Endodermal cell (in vitro differentiated cells): Measurements from ENCODE around the gene DEGS2. TPM values are rescaled to one million over a fixed set of nuclear protein-coding genes. Genes with fewer than 3 reads are reported as not detected.

Experiments
- DNase-seq: peaks from one replicate; pipeline ENCODE4 v3.0.0-alpha.2; 2017
- H3K27ac ChIP-seq: 2 replicates; pipeline ENCODE4 v1.5.1; 2013; ENCODE audit warnings: mild to moderate bottlenecking, low read depth, low read length, moderate library complexity
- H3K27me3 ChIP-seq: 2 replicates; pipeline ENCODE4 v1.6.1; 2013; ENCODE audit warnings: mild to moderate bottlenecking, low read length, moderate library complexity; ENCODE audit not compliant: insufficient read depth, control insufficient read depth, poor library complexity, severe bottlenecking
- H3K36me3 ChIP-seq: 2 replicates; pipeline ENCODE4 v1.7.0; 2013; ENCODE audit warnings: mild to moderate bottlenecking, low read length, moderate library complexity; ENCODE audit not compliant: control insufficient read depth, insufficient read depth
- H3K4me1 ChIP-seq: one replicate; pipeline ENCODE4 v1.7.0; 2013; ENCODE audit warnings: low read length; ENCODE audit not compliant: control insufficient read depth, insufficient read depth
- H3K4me3 ChIP-seq: 2 replicates; pipeline ENCODE4 v1.5.1; 2013; ENCODE audit warnings: mild to moderate bottlenecking, low read length, moderate library complexity
- H3K9ac ChIP-seq: 2 replicates; pipeline ENCODE4 v1.6.1; 2013; ENCODE audit warnings: mild to moderate bottlenecking, low read length, moderate library complexity; ENCODE audit not compliant: poor library complexity, severe bottlenecking; ENCODE audit errors: extremely low read depth
- H3K9me3 ChIP-seq: 2 replicates; pipeline ENCODE4 v1.6.1; 2013; ENCODE audit warnings: mild to moderate bottlenecking, low read length, moderate library complexity; ENCODE audit not compliant: control insufficient read depth
- H3K27ac Mint-ChIP-seq: 2 replicates; pipeline ENCODE4 v1.8.0; 2020; ENCODE audit warnings: mixed read lengths
- H3K27me3 Mint-ChIP-seq: 2 replicates; pipeline ENCODE4 v1.8.0; 2021; ENCODE audit warnings: mild to moderate bottlenecking, mixed read lengths; ENCODE audit not compliant: insufficient read depth
- H3K36me3 Mint-ChIP-seq: 2 replicates; pipeline ENCODE4 v1.8.0; 2020; ENCODE audit warnings: low read depth, mixed read lengths
- H3K4me1 Mint-ChIP-seq: 2 replicates; pipeline ENCODE4 v1.8.0; 2020; ENCODE audit warnings: mixed read lengths
- H3K4me3 Mint-ChIP-seq: 2 replicates; pipeline ENCODE4 v1.8.0; 2020; ENCODE audit warnings: mild to moderate bottlenecking, moderate library complexity, mixed read lengths
- H3K9me3 Mint-ChIP-seq: 2 replicates; pipeline ENCODE4 v1.8.0; 2020; ENCODE audit warnings: mild to moderate bottlenecking, mixed read lengths
- WGBS, 2 experiments: methylation state at CpG; one replicate each; pipeline versions ENCODE4 v1.1.5 to v1.1.7; 2013; ENCODE audit warnings: missing lambda C conversion rate in 2 of 2, mixed read lengths in 1 of 2; ENCODE audit not compliant: insufficient coverage in 1 of 2, insufficient read length in 1 of 2; 5-methylcytosine and 5-hydroxymethylcytosine counted together
- total RNA-seq, 2 donors: library from RNA; stranded (reverse); fragmentation: NEBNext Ultra II Directional in 1 of 2; extraction: Animal tissue kit (Norgen Biotek cat#: 25700) in 1 of 2; gene quantifications; 2 replicates in 1 of 2; 3 replicates in 1 of 2; pipeline ENCODE4 v1.2.1, GENCODE V29; 2021
- TF ChIP-seq, protein P1 (sequence below): fragments of 200-600 bp; sonication (generic); conservative IDR thresholded peaks from 2 replicates; pipeline ENCODE4 v1.5.0; 2021; ENCODE audit warnings: antibody characterized with exemption, mild to moderate bottlenecking

Gene DEGS2
- total RNA-seq, 2 donors from 2014 or later = 0.18 to 0.24 TPM

DNA sequence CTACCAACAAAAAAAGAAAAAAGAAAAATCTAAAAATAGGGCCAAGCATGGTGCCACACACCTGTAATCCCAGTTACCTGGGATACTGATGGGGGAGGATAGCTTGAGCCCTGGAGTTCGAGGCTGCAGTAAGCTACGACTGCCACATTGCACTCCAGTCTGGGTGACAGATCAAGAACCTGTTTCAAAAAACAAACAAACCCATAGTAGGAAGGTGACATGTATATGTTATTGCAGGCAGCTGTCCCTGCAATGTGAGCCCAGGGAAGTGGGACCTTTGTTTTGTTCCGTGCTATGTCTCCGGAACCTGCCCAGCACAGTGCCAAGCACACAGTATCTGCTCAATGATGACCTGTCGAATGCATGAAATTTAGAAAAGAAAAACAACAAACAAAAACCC, 42.3 kb upstream of the DEGS2 start:
- H3K4me1 Mint-ChIP-seq = peaks cover 7% of the 10 kb centered on the region
- no peaks in the 10 kb centered on the region for H3K9me3 ChIP-seq
- H3K4me3 ChIP-seq = no peak overlapping the region
- H3K4me1 ChIP-seq = no peaks in the 10 kb centered on the region
- no peaks in the 10 kb centered on the region for H3K36me3 ChIP-seq
- H3K9me3 Mint-ChIP-seq = no peaks in the 10 kb centered on the region
- WGBS, 2 experiments = 94 to 95% methylated on average over 4 to 5 of the region's 5 CpGs
- no peak overlapping the region for H3K4me3 Mint-ChIP-seq
- H3K27me3 Mint-ChIP-seq = no peaks in the 10 kb centered on the region
- H3K36me3 Mint-ChIP-seq = peaks cover 4% of the 10 kb centered on the region
- H3K27ac Mint-ChIP-seq = no peak overlapping the region
- H3K27me3 ChIP-seq = no peaks in the 10 kb centered on the region
- H3K9ac ChIP-seq = no peak overlapping the region
- no peak for DNase-seq
- H3K27ac ChIP-seq = no peak overlapping the region
- TF ChIP-seq, protein P1, sequence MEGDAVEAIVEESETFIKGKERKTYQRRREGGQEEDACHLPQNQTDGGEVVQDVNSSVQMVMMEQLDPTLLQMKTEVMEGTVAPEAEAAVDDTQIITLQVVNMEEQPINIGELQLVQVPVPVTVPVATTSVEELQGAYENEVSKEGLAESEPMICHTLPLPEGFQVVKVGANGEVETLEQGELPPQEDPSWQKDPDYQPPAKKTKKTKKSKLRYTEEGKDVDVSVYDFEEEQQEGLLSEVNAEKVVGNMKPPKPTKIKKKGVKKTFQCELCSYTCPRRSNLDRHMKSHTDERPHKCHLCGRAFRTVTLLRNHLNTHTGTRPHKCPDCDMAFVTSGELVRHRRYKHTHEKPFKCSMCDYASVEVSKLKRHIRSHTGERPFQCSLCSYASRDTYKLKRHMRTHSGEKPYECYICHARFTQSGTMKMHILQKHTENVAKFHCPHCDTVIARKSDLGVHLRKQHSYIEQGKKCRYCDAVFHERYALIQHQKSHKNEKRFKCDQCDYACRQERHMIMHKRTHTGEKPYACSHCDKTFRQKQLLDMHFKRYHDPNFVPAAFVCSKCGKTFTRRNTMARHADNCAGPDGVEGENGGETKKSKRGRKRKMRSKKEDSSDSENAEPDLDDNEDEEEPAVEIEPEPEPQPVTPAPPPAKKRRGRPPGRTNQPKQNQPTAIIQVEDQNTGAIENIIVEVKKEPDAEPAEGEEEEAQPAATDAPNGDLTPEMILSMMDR = no peak

- no peaks in the 10 kb centered on the region for H3K9me3 Mint-ChIP-seq
- no peak overlapping the region for H3K9ac ChIP-seq
- H3K36me3 ChIP-seq = no peaks in the 10 kb centered on the region
- no peaks in the 10 kb centered on the region for H3K27me3 Mint-ChIP-seq
- H3K4me3 Mint-ChIP-seq = no peak overlapping the region
- H3K27ac ChIP-seq = no peak overlapping the region
- H3K4me1 ChIP-seq = no peaks in the 10 kb centered on the region
- H3K4me3 ChIP-seq = no peak overlapping the region
- no peaks in the 10 kb centered on the region for H3K9me3 ChIP-seq
- H3K4me1 Mint-ChIP-seq = peaks cover 8% of the 10 kb centered on the region
- H3K36me3 Mint-ChIP-seq = no peaks in the 10 kb centered on the region
- WGBS, 2 experiments = 60 to 86% methylated on average over 1 to 3 of the region's 3 CpGs
- no peak overlapping the region for H3K27ac Mint-ChIP-seq
- H3K27me3 ChIP-seq = no peaks in the 10 kb centered on the region
- TF ChIP-seq, protein P1 = no peak
- DNase-seq = no peak
These were observed 40.9 kb upstream of the DEGS2 start for GRCh38 chr14:100200311-100200710.

DNA sequence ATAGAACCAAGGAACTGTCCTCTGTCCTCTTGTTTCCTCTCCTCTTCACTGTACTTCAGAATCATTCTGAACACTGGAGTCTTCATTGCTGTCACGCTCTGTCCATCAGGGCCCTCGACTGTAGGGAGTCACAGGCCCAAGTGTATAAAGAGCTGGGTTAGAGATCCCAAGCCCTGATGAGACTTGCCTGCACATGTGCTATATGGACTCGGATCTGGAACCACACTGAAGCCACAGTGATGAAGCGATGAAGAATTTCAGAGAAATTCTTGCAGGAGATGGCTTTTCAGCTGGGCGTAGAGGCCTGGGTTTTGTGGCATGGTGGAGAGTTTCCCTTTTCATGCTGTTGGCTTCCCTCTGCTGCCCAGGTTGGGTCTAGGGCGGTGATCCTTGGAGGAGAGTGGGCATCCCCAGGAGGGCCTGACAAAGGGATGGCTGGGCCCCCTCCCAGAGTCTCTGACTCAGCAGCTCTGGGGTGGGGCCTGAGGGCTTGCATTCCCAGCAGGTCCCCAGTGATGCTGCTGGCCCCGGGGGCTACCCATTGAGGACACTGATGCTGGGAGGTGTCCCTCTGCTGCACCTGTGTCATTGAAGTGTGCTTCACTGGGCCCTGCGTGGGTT, 39.9 kb upstream of the DEGS2 start:
- Mint-ChIP-seq H3K4me1 (peaks cover 13% of the 10 kb centered on the region), H3K4me3 (no peak overlapping the region), H3K27me3 (no peaks in the 10 kb centered on the region), H3K9me3 (no peaks in the 10 kb centered on the region), H3K27ac (no peak overlapping the region), H3K36me3 (no peaks in the 10 kb centered on the region)
- no peaks in the 10 kb centered on the region for H3K36me3 ChIP-seq
- TF ChIP-seq, protein P1 = no peak
- H3K4me3 ChIP-seq = no peak overlapping the region
- H3K27me3 ChIP-seq = no peaks in the 10 kb centered on the region
- H3K4me1 ChIP-seq = no peaks in the 10 kb centered on the region
- H3K9me3 ChIP-seq = no peaks in the 10 kb centered on the region
- 64 to 87% methylated on average over 4 to 8 of the region's 8 CpGs for WGBS, 2 experiments
- peak; percentile 57 for DNase-seq
- no peak overlapping the region for H3K27ac ChIP-seq
- no peak overlapping the region for H3K9ac ChIP-seq
